Vagina (tissue), 2 donors: Measurements from ENCODE around the gene ZNF580. TPM values are rescaled to one million over a fixed set of nuclear protein-coding genes. Genes with fewer than 3 reads are reported as not detected.
A peak's percentile ranks its signal among the peaks of the same experiment; 100 is the strongest.

Source experiments
- DNase-seq, 2 donors: peaks; one replicate each; pipeline ENCODE4 v3.0.0-alpha.2; 2017; ENCODE audit errors: extremely low spot score in 2 of 2
- H3K27ac ChIP-seq: fragments of 200-600 bp; sonication (generic); one replicate; pipeline ENCODE4 v1.5.1; 2019
- H3K27me3 ChIP-seq: fragments of 200-600 bp; sonication (generic); one replicate; pipeline ENCODE4 v1.5.1; 2019
- H3K36me3 ChIP-seq, 2 donors: fragments of 200-600 bp; sonication (generic); one replicate each; pipeline ENCODE4 v1.5.1; 2017 to 2019
- H3K4me1 ChIP-seq: fragments of 200-600 bp; sonication (generic); one replicate; pipeline ENCODE4 v1.5.1; 2019
- H3K4me3 ChIP-seq, 2 donors: fragments of 200-600 bp; sonication (generic); 1 replicate in 1 of 2; 2 replicates in 1 of 2; pipeline ENCODE4 v1.5.1; 2016 to 2019
- H3K9me3 ChIP-seq: fragments of 200-600 bp; sonication (generic); one replicate; pipeline ENCODE4 v1.5.1; 2019
- CTCF ChIP-seq, 3 experiments: fragments of 450-650 bp in 2 of 3; fragments of 200-600 bp in 1 of 3; sonication (generic) in 1 of 3; IDR thresholded peaks; one replicate each; pipeline ENCODE4 v1.5.1; 2017 to 2019; ENCODE audit warnings: antibody characterized with exemption in 3 of 3, mild to moderate bottlenecking in 2 of 3, moderate library complexity in 2 of 3
- POLR2A ChIP-seq, 2 donors: fragments of 450-650 bp; IDR thresholded peaks; one replicate each; pipeline ENCODE4 v1.6.1; 2017; ENCODE audit warnings: antibody characterized with exemption in 2 of 2, mild to moderate bottlenecking in 2 of 2, moderate library complexity in 2 of 2
- POLR2AphosphoS5 ChIP-seq, 2 donors: sonication (generic); formaldehyde crosslinking; IDR thresholded peaks; one replicate each; pipeline ENCODE4 v1.9.0; 2017; ENCODE audit warnings: antibody characterized with exemption in 2 of 2, mild to moderate bottlenecking in 2 of 2, low read depth in 1 of 2; ENCODE audit not compliant: insufficient read depth in 1 of 2
- intact Hi-C: fragments of 100-400 bp; cut with DNase I; formaldehyde crosslinking; loops from one replicate; pipeline ENCODE4 v1.15.1; 2023
- total RNA-seq: library from RNA; depleted of rRNA; stranded (reverse); fragments of >200 nt; gene quantifications from one replicate; pipeline ENCODE4 v1.2.3, GENCODE V29; 2016

The ZNF580 gene
- total RNA-seq, 1 donor from 2014 or later = 30.9 TPM

DNA sequence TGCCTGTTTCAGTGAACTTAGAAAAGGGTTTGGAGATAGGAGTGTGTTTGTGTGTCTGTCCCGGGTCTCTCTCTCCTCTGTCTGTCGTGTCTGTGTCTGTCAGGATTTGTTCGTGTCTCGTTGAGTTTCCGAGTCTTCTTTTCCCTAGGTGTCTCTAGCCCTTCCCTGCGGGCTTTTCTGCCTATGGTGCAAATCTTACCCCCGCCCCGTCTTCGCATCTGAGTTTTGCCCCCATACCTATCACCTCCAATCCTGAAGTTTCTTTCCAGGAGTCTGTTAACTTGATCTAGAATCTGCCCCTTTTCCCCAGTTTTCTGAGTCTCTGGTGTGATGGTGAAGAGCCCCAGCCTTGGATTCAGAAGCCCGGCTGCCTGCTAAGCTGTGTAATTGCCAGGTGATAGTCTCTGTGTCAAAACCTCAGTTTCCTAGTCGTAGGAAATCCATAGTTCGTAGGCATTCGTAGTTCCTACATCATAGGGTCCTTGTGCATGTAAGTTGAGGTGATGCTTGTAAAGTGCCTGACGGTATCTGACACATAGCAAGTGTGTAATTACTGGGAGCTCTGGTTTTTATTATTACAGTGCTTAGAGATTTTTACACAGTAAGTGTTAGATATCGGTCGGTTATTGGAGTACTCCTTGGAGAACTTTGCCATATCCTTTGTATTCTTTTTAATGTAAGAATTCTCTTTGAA is 35.0 kb downstream of the ZNF580 start:
- H3K4me3 ChIP-seq = peak overlapping the region; percentile 71 to 84
- peaks cover 0 to 45% of the 10 kb centered on the region in 2 donors for H3K36me3 ChIP-seq
- TF ChIP-seq CTCF (IDR thresholded peaks at IDR 0.05) (no peak), POLR2A (IDR thresholded peaks at IDR 0.05) (no peak), POLR2AphosphoS5 (IDR thresholded peaks at IDR 0.05; ENCODE audit: insufficient read depth in 1 of 2, low read depth in 1 of 2) (no peak)
- intact Hi-C loops = no loop called here
- peak overlapping the region; percentile 89 for H3K27ac ChIP-seq
- no peak for DNase-seq
- H3K4me1 ChIP-seq = peaks cover 66% of the 10 kb centered on the region
- H3K9me3 ChIP-seq = no peaks in the 10 kb centered on the region
- H3K27me3 ChIP-seq = no peaks in the 10 kb centered on the region

GRCh38 chr19:55676383-55676782 is 35.6 kb downstream of the ZNF580 start:
- Histone ChIP-seq H3K36me3 (peaks cover 0 to 49% of the 10 kb centered on the region in 2 donors), H3K27ac (no peak overlapping the region), H3K9me3 (no peaks in the 10 kb centered on the region), H3K4me3 (peak overlapping the region; percentile 71 to 84), H3K27me3 (no peaks in the 10 kb centered on the region), H3K4me1 (peaks cover 66% of the 10 kb centered on the region)
- intact Hi-C loops = no loop called here
- no peak for TF ChIP-seq POLR2AphosphoS5 (IDR thresholded peaks at IDR 0.05; ENCODE audit: insufficient read depth in 1 of 2, low read depth in 1 of 2)
- TF ChIP-seq POLR2A (IDR thresholded peaks at IDR 0.05) = no peak
- no peak for TF ChIP-seq CTCF (IDR thresholded peaks at IDR 0.05)
- DNase-seq = no peak

GRCh38 chr19:55676889-55677505 is 36.2 kb downstream of the ZNF580 start:
- TF ChIP-seq POLR2AphosphoS5 (IDR thresholded peaks at IDR 0.05; ENCODE audit: insufficient read depth in 1 of 2, low read depth in 1 of 2) (no peak), POLR2A (IDR thresholded peaks at IDR 0.05) (no peak), CTCF (IDR thresholded peaks at IDR 0.05) (no peak)
- Histone ChIP-seq H3K9me3 (no peaks in the 10 kb centered on the region), H3K4me3 (peak overlapping the region in 1 of 2 donors; percentile 71), H3K4me1 (peaks cover 66% of the 10 kb centered on the region), H3K27ac (no peak overlapping the region), H3K27me3 (no peaks in the 10 kb centered on the region), H3K36me3 (peaks cover 0 to 50% of the 10 kb centered on the region in 2 donors)
- intact Hi-C loops = no loop called here
- no peak for DNase-seq

GRCh38 chr19:55677572-55678028 is 36.8 kb downstream of the ZNF580 start:
- Histone ChIP-seq H3K4me1 (peaks cover 66% of the 10 kb centered on the region), H3K4me3 (no peak overlapping the region), H3K9me3 (no peaks in the 10 kb centered on the region), H3K36me3 (peaks cover 0 to 52% of the 10 kb centered on the region in 2 donors), H3K27me3 (no peaks in the 10 kb centered on the region), H3K27ac (no peak overlapping the region)
- intact Hi-C loops = no loop called here
- no peak for DNase-seq
- TF ChIP-seq CTCF (IDR thresholded peaks at IDR 0.05) = no peak
- no peak for TF ChIP-seq POLR2AphosphoS5 (IDR thresholded peaks at IDR 0.05; ENCODE audit: insufficient read depth in 1 of 2, low read depth in 1 of 2)
- TF ChIP-seq POLR2A (IDR thresholded peaks at IDR 0.05) = no peak
